SKM-1 treated with dmso at 0.1 percent for 144 hours (cell line): Measurements from ENCODE around the gene SEC14L2.
"Not testable (repeated sequence)": the region's sequence is repeated elsewhere in the genome, so short reads cannot be mapped to it uniquely, and the experiment has no call there.

Experiments
- DNase-seq: peaks from one replicate; lab custom pipeline; 2025; ENCODE audit not compliant: unreplicated experiment; lab: John Stamatoyannopoulos, UW

SEC14L2 gene

DNA sequence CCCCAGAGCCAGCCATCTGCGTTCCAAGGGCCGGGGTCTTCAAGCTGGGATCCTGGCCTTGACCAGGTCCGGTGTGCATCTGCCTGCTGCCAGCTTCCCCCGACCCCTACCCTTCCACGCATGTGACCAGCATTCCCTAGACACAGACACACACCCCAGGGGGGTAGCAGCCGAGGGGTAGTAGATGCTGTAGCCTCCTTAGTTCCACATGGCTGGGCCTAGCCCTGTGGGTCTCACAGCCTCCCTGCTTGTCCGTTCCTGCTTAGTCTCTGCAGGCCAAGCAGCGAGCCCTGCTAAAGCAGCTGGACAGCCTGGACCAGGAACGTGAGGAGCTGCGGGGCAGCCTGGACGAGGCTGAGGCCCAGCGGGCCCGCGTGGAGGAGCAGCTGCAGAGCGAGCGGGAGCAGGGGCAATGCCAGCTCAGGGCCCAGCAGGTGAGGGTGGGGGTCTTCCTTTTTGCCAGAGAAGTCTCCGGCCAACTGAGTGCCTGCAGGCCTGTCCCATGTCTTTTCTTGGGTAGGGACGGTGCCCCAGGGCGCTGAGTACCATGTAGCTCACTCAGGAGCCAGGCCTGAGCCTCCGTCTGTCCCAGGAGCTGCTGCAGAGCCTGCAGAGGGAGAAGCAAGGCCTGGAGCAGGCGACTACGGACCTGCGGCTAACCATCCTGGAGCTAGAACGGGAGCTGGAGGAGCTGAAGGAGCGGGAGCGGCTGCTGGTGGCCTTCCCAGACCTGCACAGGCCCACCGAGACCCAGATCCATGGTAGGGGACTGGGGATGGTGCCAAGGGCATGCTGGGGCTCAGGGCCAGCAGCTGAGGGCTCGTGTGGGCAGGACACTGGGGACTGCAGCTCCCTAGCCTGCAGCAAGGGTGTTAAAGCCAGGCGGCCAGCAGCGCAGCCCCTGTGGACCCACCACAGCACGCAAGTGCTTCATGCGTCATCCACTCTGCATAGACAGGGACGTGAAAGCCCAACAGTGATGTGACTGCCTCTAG is 23.2 kb upstream of the SEC14L2 start:
- DNase-seq = no peak

DNA sequence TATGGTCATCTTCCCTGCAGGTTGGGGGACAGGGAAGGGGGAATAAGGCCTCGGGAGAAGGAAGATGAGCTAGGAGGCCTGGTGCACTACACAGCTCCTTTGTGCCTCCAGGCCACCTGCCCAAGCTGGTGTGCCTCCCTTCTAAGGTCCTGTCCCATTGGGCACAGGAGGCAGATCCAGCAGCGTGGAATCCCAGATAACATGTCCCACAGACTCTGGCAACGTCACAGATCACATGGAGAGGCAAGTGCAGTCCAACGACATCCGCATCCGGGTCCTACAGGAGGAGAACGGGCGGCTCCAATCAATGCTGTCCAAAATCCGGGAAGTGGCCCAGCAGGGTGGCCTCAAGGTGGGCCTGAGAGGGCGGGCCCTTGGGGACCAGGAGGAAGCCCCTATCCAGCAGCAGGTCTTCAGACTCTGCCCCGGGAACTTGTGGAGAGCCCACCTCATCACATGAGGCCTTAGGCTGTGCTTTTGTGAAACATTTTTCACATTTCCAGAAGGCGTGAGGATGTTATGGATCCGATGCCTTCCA is 21.4 kb upstream of the SEC14L2 start:
- DNase-seq = no peak

DNA sequence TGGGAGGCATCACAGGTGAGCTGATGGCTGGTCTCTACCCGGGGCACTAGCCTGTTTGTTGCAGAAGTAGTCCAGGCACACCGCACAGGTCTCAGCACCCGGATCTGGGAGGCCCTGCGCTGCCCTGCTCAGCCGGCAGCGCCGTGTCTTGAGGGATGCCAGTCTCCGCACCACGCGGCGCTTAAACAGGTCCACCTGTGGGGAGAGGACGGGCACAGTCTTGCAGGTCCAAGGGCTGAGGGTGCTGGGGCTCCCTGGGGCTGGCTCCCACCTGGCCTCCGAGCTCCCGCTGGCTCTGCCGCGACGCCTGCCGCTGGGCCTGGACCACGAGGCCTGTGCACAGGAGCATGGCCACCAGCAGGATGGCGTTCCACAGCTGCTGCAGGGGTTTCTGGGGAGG is 16.8 kb upstream of the SEC14L2 start:
- no peak for DNase-seq

DNA sequence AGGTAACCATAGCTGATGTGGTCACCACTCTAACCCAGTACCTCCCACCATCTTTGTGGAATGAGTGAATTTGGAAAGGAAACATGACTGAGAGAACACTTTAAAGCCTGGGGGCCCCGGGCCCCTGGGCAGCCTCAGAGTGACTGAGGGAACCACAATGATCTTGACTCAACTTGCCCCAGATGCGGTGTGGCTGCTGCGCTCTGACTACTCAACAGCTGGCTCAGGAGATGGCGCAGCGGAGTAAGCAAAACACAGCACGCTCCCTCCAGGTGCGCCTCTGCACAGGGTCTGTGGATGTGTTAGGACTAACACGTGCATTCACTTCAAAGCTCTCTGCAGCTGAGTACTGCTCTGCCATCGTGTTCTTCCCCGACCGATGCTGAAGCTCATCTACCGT is 15.6 kb upstream of the SEC14L2 start:
- no peak for DNase-seq

DNA sequence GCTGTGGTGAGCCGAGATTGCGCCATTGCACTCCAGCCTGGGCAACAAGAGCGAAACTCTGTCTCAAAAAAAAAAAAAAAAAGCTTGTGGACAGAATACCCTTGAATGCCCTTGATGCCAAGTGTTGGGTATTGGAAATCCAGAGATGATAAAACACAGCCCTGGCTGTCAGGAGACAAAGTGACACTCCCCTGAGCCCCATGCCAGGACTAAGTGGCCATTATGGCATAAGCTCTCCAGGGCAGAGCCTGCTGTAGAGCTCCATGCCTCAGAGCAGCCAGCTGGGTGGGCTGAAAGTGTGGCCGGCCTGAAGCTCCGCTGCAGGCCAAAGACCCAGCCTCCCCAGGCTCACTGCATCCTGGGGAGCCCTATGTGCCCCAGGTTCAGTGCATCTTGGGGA is 14.5 kb upstream of the SEC14L2 start:
- DNase-seq = no peak

DNA sequence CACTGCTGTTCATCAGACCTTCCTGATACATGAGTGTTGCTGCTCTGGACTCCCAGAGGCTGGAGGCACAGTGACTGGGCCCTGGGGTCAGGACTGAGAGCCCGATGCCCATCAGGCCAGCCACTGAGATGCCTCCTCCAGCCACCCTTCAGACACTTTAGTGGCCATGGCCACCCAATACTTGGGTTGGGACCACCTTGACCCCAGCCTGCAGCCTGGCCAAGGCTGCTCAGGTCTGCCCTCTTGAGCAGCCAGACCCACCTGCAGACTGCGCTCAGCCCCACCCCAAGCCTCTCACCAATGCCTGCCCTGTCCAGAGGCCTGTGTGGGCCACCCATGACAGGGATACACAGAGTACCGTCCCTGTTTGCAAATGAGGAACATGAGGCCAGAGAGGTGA is 13.8 kb upstream of the SEC14L2 start:
- DNase-seq = no peak

DNA sequence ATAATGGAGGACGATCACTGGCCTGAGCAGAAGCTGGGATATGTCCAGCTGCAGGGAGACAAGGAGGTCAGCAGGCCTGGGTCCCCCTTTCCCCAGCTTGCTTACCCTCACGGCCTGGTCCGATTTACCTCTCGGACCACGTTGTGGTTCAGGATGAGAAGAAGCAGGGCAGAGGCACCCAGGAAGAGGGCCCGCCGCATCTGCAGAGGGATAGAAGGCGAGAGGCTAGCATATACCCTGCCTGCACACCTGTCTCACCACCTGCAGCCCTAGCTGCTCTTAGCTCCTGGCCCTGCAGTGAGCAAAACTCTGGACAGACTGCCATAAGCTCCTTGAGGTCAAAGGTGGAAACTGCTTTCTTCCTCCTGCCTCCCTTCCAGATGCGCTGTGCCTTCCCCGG is 10.9 kb upstream of the SEC14L2 start:
- DNase-seq = no peak

DNA sequence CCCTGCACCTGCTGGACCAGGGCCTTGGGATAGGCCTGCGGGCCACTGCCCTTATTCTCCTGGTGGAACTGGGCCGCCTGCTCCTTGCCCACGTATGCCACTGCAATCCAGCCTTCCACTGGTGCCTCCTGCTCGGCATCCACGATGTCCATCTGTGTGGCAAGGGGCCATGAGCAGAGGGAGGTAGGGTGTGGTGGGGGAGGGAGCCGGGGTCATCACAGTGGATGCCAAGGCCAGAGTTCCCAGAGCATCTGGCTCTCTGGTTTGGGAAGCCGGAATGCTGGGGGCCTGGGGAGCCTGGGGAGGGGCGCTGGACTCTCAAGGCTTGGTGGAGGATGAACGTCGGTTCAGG is 10.2 kb upstream of the SEC14L2 start:
- no peak for DNase-seq

DNA sequence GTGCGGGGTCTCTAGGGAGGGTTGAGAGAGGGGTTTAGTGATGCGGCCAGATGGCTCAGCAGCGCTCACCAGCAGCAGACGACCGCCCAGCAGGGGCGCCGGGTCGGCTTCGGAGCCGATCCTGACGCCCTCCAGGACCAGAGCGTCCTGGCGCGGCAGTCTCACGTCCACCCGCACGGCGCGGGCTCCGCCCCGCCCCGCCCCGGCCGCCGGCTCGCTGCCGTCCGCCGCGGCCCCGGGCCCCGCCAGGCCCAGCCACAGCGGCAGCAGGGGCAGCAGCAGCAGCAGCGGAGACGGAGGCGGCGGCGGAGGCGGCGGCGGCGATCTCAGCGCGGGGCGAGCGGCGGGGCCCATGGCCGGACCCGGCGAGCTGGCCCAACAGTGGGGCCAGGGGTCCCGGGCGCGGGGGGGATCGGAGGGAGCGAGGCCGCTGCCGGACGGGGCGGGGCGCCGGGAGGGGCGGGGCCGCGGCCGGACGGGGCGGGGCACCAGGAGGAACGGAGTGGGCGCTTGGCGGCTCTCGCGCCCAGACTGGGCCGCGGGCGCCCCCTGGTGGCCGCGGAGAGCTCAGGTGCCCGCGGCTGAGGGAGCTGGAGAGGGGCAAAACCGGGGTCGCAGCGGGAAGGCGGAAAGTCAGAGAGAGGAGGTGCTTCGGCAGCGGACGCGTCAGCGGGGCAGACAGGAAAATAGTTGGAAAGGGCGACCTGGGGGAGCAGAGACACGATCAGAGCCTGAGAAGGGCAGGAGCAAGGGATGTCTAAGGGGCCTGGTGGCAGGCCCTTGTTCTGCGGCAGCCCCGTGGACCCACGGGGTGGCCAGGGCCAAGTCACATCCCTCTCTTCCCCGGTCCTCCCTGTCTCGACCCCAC is 9.6 kb upstream of the SEC14L2 start, which contains the start of gene RNF215:
RNF215 (minus strand) TSS at position 452 of the 868 bp plus-strand sequence; CDS start at position 354, 98 bp downstream.
- DNase-seq = peak; percentile 66

DNA sequence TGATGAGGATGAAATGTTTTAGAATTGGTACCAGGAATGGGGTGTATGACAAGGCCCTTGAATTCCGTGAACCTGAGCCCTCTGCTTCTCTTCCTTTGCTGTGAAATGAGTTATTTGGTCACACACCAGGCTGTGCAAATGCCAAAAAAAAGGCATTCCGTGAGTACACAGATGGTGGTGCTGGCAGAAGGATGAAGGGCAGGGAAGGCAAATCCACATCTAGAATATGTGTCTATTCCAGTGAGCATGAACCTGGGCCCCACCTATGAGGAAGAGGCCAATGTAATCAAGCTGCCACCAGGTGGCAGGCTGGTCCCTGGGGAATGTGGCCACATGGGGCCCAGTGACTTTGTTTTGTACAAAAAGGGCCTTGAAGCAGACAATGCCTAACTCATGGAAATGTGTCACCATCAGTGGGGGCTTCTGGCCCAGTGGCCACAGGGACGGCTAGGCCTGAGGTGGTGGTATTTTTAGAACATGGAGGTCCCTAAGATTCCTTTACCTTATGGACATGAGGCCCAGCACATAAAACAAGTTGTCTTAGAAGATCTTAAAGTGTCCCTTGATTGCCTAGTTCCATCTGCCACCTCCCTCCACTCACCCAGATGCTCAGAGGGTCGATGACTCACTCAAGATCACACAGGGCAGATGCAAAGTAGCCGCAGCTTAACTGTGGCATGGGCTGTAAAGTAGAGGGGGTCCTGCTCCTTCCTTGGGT is 5.7 kb upstream of the SEC14L2 start:
- DNase-seq = peak; percentile 59

DNA sequence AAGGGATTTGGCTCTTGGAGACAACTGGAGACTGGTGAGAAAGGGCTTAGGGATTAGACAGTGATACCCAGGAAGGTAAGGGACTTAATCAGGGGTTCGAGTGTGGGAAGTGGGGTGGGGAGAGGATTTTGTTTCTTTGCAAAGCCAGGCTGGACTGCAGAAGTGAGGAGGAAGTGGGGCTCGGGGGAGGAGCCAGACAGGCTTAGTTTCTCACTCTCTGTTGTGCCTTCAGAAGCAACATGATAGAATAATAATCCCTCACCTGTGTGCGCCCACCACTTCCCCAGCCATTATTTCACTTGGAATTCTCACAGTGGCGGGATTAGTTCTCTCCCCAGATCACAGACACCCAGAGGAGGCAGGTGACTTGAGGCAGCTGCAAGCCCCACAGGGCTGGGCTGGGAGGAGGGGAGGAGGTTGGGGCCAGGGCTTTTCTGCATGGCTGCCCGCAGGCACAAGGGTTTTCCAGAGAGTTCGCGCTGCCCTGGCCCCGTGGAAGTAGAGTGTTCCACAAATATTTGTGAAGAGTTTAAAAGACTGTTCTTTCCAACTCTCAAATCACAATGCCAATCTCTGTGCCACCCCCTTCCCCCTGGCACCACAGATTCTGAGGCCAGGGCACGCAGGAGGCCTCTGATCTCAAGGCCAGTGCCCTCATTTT is 4.0 kb upstream of the SEC14L2 start:
- DNase-seq = no peak

DNA sequence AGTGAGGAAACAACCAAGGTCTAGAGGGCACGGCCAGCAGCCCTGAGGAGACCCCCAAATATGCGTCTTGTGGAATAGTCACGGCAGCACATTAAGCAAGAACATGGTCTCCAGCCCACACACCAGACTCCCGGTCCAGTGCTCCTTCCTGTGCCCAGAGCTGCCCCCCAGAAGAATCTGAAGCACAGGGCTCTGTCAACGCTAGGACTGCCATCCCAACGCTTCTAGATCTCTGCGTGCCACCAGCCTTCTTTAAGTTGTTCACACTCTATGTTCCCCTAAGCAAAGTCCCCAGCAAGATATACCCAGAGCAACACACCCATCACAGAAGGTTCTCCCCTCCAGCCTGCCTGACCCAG is 3.5 kb upstream of the SEC14L2 start:
- no peak for DNase-seq

DNA sequence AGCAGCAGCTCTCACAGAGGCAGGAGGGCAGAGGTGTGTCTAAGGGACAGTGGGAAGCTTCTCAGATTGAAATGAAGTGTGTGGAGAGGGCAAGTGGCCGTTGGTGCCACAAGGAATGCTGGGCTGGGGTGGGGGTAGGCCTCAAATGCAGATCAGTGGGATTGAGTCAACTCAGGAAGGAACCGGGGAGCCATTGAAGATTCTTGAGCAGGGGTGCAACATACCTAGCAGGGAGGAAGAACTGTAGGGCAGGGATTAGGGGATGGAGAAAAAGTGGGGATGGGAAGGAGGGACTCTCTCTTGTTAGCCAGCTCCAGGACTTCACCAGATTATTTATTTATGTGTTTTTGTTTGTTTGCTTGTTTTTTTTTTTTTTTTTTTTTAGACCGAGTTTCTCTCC is 2.9 kb upstream of the SEC14L2 start:
- no peak for DNase-seq

DNA sequence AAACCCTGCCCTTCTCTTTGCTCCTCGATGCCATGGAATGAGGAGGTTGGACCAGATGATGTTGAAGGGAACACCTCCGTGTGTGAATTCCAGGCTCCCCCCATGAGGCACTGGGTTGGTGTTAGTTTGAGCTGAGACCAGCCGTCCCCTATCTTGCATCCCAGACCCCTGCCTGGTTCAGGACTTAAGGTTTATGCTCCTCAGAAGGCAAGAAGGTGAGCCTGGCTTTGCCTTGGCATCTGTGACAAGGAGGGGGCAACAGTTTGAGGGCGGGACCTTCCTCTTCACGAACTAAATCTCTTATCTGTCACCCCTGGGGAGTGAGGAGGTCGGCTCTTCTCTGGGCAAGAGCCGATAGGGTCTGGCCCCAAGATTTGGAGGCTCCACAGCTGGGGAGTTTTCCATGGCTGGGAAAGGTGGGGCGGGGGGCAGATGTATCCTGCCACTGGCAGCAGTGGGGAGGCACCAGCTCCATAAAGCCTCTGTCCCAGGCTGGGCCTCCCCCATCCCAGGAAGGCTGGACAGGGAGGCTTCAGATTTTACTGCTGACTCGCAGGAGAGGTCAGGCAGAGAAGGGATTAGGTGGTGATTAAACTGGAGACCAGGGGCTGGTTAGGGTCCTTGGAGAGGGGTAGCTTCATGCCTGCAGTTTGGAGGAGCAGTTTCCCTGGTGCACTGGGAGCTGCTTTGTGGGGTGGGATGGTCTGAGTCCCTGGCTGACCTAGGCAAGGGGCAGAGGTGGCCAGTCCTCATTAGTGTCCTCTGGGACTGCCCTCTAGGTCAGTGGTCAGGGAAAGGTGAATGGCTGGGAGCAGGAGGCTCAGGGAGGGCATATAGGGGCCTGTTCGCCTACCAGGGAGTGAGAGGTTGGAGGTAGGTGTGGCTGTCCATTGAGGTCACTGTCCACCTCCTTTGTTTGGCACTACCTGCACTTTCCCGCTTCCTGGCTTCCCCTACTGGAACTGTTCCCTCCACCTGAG is 1.1 kb downstream of the SEC14L2 start:
- DNase-seq = no peak

DNA sequence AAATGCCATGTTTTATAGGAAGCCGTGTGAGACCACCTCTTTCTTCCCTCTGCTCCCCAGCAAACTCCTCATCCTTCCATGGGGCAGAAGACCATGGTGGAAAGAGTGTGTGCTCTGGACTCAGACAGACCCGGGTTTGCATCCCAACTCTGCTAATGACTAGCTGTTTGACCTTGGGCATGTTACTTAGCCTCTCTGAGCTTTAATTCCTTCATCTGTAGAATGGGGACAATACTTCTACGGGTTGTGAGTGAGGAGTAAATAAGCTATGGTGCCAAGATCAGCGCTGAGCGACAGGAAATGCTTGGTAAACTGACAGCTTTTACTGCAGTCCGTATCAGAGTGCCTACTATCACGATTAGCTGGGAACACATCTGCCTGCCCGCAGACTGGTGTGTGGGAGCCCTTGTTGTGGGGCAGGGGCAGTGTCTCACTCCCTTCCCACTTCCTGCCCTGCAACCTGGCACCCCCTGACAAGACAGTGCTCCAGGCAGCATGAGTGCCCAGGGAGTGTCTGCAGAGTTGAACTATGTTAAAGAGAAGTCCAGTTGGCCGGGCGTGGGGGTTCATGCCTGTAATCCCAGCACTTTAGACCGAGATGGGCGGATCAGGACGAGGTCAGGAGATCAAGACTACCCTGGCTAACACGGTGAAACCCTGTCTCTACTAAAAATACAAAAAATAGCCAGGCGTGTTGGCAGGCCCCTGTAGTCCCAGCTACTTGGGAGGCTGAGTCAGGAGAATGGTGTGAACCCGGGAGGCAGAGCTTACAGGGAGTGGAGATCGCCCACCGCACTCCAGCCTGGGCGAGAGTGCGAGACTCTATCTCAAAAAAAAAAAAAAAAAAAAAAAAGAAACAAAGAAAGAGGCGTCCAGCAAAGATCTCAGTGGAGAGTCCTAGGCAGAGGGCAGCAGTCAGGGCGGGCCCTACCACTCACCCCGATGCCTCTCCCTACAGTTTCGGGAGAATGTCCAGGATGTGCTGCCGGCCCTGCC is 2.2 kb downstream of the SEC14L2 start:
- no peak for DNase-seq

DNA sequence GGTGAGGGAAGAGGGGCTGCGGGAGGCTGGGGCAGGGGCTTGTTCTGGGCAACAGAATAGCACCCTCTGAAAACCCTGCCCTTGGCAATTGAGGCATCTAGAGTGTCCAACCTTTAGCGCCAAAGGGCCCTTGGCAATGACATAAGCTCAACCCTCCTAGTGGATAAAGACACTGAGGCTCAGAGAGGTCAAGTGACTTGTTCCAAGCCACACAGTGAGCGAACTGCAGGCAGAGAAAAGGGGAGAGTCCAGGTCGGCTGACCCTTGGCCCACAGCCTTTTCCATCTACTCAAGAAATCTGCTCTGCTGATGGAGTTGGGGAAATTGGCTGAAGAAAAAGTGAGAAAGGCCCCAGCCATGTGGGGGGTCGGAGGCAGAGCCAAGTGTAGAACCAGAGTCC is 2.9 kb downstream of the SEC14L2 start:
- DNase-seq = no peak

DNA sequence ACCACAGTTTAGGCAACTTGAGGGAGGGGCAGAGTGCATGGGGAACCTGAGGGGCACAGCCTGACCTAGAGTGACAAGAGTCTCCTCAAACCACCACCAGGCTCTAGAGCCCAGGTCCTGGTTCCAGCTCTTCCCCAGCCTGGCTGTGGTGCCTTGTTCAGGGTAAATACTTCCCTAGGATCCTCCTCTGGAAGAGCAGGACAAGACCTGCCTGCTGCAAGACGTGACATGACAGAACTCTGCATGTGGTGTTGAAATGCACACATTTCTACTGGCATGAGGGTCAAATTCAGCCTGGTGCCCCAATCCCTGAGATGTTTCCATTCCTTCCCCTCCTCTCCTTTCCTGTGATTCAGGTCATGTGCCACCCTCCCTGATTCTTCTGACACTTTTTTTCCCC is 3.3 kb downstream of the SEC14L2 start:
- DNase-seq = no peak

DNA sequence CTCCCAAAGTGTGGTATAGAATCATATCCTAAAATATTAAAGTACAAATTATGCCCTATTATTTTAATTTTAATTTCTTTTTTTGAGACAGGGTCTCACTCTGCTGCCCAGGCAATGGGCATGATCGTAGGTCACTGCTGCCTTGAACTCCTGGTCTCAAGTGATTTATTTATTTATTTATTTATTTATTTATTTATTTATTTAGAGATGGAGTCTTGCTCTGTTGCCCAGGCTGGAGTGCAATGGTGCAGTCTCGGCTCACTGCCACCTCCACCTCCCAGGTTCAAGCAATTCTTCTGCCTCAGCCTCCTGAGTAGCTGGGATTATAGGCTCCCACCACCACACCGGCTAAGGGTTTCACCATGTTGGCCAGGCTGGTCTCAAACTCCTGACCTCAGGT is 4.2 kb downstream of the SEC14L2 start:
- DNase-seq = not testable (repeated sequence)
